IMR-90 (cell line): ENCODE results near the gene SLC13A5. TPM values are rescaled to one million over a fixed set of nuclear protein-coding genes. Genes with fewer than 3 reads are reported as not detected.

Experiments used
- ATAC-seq: fragments of 200-7000 bp; cut with Tn5 transposase; 2 replicates; pipeline ENCODE4 v1.9.1; 2020; ENCODE audit warnings: low read depth, mild to moderate bottlenecking, moderate library complexity
- BruUV-seq: library from RNA; stranded (reverse); fragments of 400-500 nt; replicated peaks from 2 replicates; lab custom pipeline; 2021; lab: Mats Ljungman, UMichigan
- CTCF ChIA-PET: fragments of 300-600 bp; formaldehyde crosslinking; extraction: SDS; loops from one replicate; lab custom pipeline; 2021; ENCODE audit warnings: antibody characterized with exemption; lab: Yijun Ruan, JAX
- POLR2A ChIA-PET: fragments of 300-600 bp; sonication (Branson Sonifier 250); formaldehyde crosslinking; loops from one replicate; lab custom pipeline; 2022; ENCODE audit warnings: antibody characterized with exemption; ENCODE audit not compliant: unreplicated experiment; lab: Charles Lee
- DNase-seq: peaks from one replicate; pipeline ENCODE4 v3.0.0; 2013
- H2AFZ ChIP-seq: replicated peaks from 2 replicates; pipeline ENCODE3; 2013; ENCODE audit warnings: low read length, mild to moderate bottlenecking; ENCODE audit not compliant: poor library complexity
- H2AK5ac ChIP-seq: 2 replicates; pipeline ENCODE4 v1.6.1; 2013; ENCODE audit warnings: low read depth, low read length, inconsistent platforms
- H2AK9ac ChIP-seq: replicated peaks from 2 replicates; pipeline ENCODE3; 2013; ENCODE audit warnings: mild to moderate bottlenecking, low read depth, low read length, moderate library complexity; ENCODE audit not compliant: poor library complexity
- H2BK120ac ChIP-seq: 2 replicates; pipeline ENCODE4 v1.6.1; 2013; ENCODE audit warnings: low read depth, low read length, inconsistent platforms
- H2BK15ac ChIP-seq: 3 replicates; pipeline ENCODE4 v1.6.1; 2013; ENCODE audit warnings: low read depth, low read length, inconsistent platforms
- H2BK20ac ChIP-seq: 2 replicates; pipeline ENCODE4 v1.6.1; 2013; ENCODE audit warnings: low read depth, mild to moderate bottlenecking, inconsistent platforms, low read length, moderate library complexity
- H2BK5ac ChIP-seq: 2 replicates; pipeline ENCODE4 v1.6.1; 2013; ENCODE audit warnings: mild to moderate bottlenecking, low read depth, low read length, inconsistent platforms; ENCODE audit not compliant: poor library complexity, severe bottlenecking
- H3K14ac ChIP-seq: replicated peaks from 2 replicates; pipeline ENCODE4 v1.6.1; 2013; ENCODE audit warnings: low read depth, low read length, inconsistent platforms
- H3K18ac ChIP-seq: 2 replicates; pipeline ENCODE4 v1.6.1; 2013; ENCODE audit warnings: low read depth, low read length, control low read depth
- H3K23ac ChIP-seq: 2 replicates; pipeline ENCODE4 v1.6.1; 2013; ENCODE audit warnings: low read depth, low read length, inconsistent platforms
- H3K27ac ChIP-seq: 2 replicates; pipeline ENCODE4 v1.5.1; 2013; ENCODE audit warnings: mild to moderate bottlenecking, control low read depth, low read length; ENCODE audit not compliant: insufficient read depth
- H3K27me3 ChIP-seq: 2 replicates; pipeline ENCODE4 v1.6.1; 2013; ENCODE audit warnings: low read length; ENCODE audit not compliant: control insufficient read depth, insufficient read depth
- H3K36me3 ChIP-seq: 2 replicates; pipeline ENCODE4 v1.6.1; 2013; ENCODE audit warnings: low read length, mixed read lengths; ENCODE audit not compliant: control insufficient read depth, insufficient read depth
- H3K4ac ChIP-seq: 2 replicates; pipeline ENCODE4 v1.6.1; 2013; ENCODE audit warnings: low read depth, low read length, inconsistent platforms
- H3K4me1 ChIP-seq: 2 replicates; pipeline ENCODE4 v1.6.1; 2013; ENCODE audit warnings: low read length, mixed read lengths; ENCODE audit not compliant: control insufficient read depth, insufficient read depth
- H3K4me2 ChIP-seq: 2 replicates; pipeline ENCODE4 v1.6.1; 2013; ENCODE audit warnings: low read depth, mild to moderate bottlenecking, control low read depth, low read length, moderate library complexity
- H3K4me3 ChIP-seq: 2 replicates; pipeline ENCODE4 v1.5.1; 2013; ENCODE audit warnings: low read depth, mild to moderate bottlenecking, control low read depth, low read length, moderate library complexity; ENCODE audit not compliant: insufficient read depth
- H3K56ac ChIP-seq: 2 replicates; pipeline ENCODE4 v1.6.1; 2013; ENCODE audit warnings: low read length, inconsistent platforms; ENCODE audit not compliant: insufficient read depth; ENCODE audit errors: extremely low read depth
- H3K79me1 ChIP-seq, 2 experiments: 2 replicates each; pipeline ENCODE4 v1.6.1; 2013; ENCODE audit warnings: low read length in 2 of 2, inconsistent platforms in 1 of 2, low read depth in 1 of 2
- H3K9ac ChIP-seq: 2 replicates; pipeline ENCODE4 v1.6.1; 2013; ENCODE audit warnings: low read depth, low read length, control low read depth
- H3K9me1 ChIP-seq: 2 replicates; pipeline ENCODE4 v1.6.1; 2013; ENCODE audit warnings: low read length, inconsistent platforms; ENCODE audit not compliant: insufficient read depth
- H3K9me3 ChIP-seq: 2 replicates; pipeline ENCODE4 v1.6.1; 2013; ENCODE audit warnings: low read length; ENCODE audit not compliant: control insufficient read depth, insufficient read depth
- H4K20me1 ChIP-seq: 2 replicates; pipeline ENCODE4 v1.6.1; 2013; ENCODE audit warnings: low read length, inconsistent platforms; ENCODE audit not compliant: insufficient read depth
- H4K5ac ChIP-seq: 2 replicates; pipeline ENCODE4 v1.6.1; 2013; ENCODE audit warnings: mild to moderate bottlenecking, low read depth, low read length, control low read depth
- H4K8ac ChIP-seq, 2 experiments: 2 replicates each; pipeline ENCODE4 v1.6.1; 2013; ENCODE audit warnings: low read depth in 2 of 2, low read length in 2 of 2, control low read depth in 1 of 2, inconsistent platforms in 1 of 2
- H4K91ac ChIP-seq: 2 replicates; pipeline ENCODE4 v1.6.1; 2013; ENCODE audit warnings: low read depth, low read length, inconsistent platforms; ENCODE audit not compliant: insufficient read depth
- BHLHE40 ChIP-seq: fragments of 150-350 bp; IDR thresholded peaks from 2 replicates; pipeline ENCODE4 v1.6.1; 2016; ENCODE audit warnings: mild to moderate bottlenecking, low read depth, low read length
- CEBPB ChIP-seq: IDR thresholded peaks from 2 replicates; pipeline ENCODE4 v1.6.1; 2012; ENCODE audit warnings: low read depth, low read length, improper control_type of control experiment
- MAFK ChIP-seq: IDR thresholded peaks from 2 replicates; pipeline ENCODE4 v1.6.1; 2012; ENCODE audit warnings: low read depth, low read length, improper control_type of control experiment
- MAZ ChIP-seq: IDR thresholded peaks from 2 replicates; pipeline ENCODE4 v1.6.1; 2012; ENCODE audit warnings: low read depth, mild to moderate bottlenecking, low read length, improper control_type of control experiment, moderate library complexity, borderline replicate concordance
- MXI1 ChIP-seq: IDR thresholded peaks from 2 replicates; pipeline ENCODE4 v1.6.1; 2012; ENCODE audit warnings: low read depth, mild to moderate bottlenecking, low read length, moderate library complexity, borderline replicate concordance
- NFE2L2 ChIP-seq: fragments of 150-350 bp; IDR thresholded peaks from 2 replicates; pipeline ENCODE4 v1.6.1; 2016; ENCODE audit warnings: low read depth, mild to moderate bottlenecking, low read length
- POLR2A ChIP-seq: IDR thresholded peaks from 2 replicates; pipeline ENCODE4 v1.6.1; 2012; ENCODE audit warnings: mild to moderate bottlenecking, low read depth, low read length
- RAD21 ChIP-seq: IDR thresholded peaks from 2 replicates; pipeline ENCODE4 v1.6.1; 2012; ENCODE audit warnings: low read length, improper control_type of control experiment
- RFX5 ChIP-seq: IDR thresholded peaks from 2 replicates; pipeline ENCODE4 v1.8.0; 2012; ENCODE audit warnings: low read depth, mild to moderate bottlenecking, low read length, moderate library complexity
- SMC3 ChIP-seq: fragments of 150-350 bp; IDR thresholded peaks from 2 replicates; pipeline ENCODE4 v1.6.1; 2016; ENCODE audit warnings: low read depth, mild to moderate bottlenecking, antibody characterized with exemption, low read length, moderate library complexity
- WGBS, 2 experiments: methylation state at CpG; one replicate each; pipeline versions ENCODE4 v1.1.5 to v1.1.7; 2013; ENCODE audit warnings: missing lambda C conversion rate in 2 of 2; ENCODE audit not compliant: insufficient read length in 1 of 2; ENCODE audit errors: extremely low coverage in 2 of 2; 5-methylcytosine and 5-hydroxymethylcytosine counted together
- dilution Hi-C: fragments of 300-500 bp; cut with HindIII; formaldehyde crosslinking; loops from one replicate; pipeline ENCODE4 v1.14.3; 2018; ENCODE audit warnings: low sequenced_read_pairs; ENCODE audit not compliant: unreplicated experiment
- in situ Hi-C: fragments of 300-500 bp; cut with MboI; formaldehyde crosslinking; loops from 3 replicates; pipeline ENCODE4 v1.14.3; 2019; ENCODE audit warnings: low sequenced_read_pairs, inconsistent platforms, mixed read lengths
- intact Hi-C: fragments of 100-400 bp; cut with micrococcal nuclease; formaldehyde crosslinking; loops from 2 replicates; pipeline ENCODE4 v1.10.0; 2022
- polyA plus RNA-seq, 3 experiments: library from polyadenylated mRNA; depleted of rRNA; stranded (reverse); fragments of >200 nt; gene quantifications; 2 replicates each; pipeline ENCODE4 v1.2.3, GENCODE V29; 2012; ENCODE audit warnings: low replicate concordance in 1 of 3
- total RNA-seq: library from RNA; depleted of rRNA; stranded (reverse); fragments of >200 nt; gene quantifications from 2 replicates; pipeline ENCODE4 v1.2.3, GENCODE V29; 2012
- TF ChIP-seq, protein P1 (sequence below): fragments of 150-350 bp; IDR thresholded peaks from 2 replicates; pipeline ENCODE4 v1.6.1; 2017; ENCODE audit warnings: mild to moderate bottlenecking, antibody characterized with exemption, low read length, low read depth
- TF ChIP-seq, protein P2 (sequence below): fragments of 150-350 bp; IDR thresholded peaks from 2 replicates; pipeline ENCODE4 v1.6.1; 2016; ENCODE audit warnings: low read depth, mild to moderate bottlenecking, low read length, moderate library complexity, borderline replicate concordance

Gene SLC13A5
- total and polyA plus RNA-seq, 2 of the 4 experiments (the other 2 are of a cell fraction), result not detected

GRCh38 chr17:6706996-6707395 lies 6.2 kb downstream of the SLC13A5 start:
- Histone ChIP-seq H3K9me3 (no peaks in the 10 kb centered on the region), H3K18ac (no peak overlapping the region), H4K20me1 (no peaks in the 10 kb centered on the region), H2AK9ac (no peak overlapping the region), H3K9me1 (no peaks in the 10 kb centered on the region), H4K5ac (no peak overlapping the region), H2BK5ac (no peak overlapping the region), H3K27ac (no peak overlapping the region), H3K4ac (no peak overlapping the region), H3K23ac (no peak overlapping the region), H3K14ac (no peak overlapping the region), H3K4me3 (no peak overlapping the region), H2BK15ac (no peak overlapping the region), H2BK20ac (no peak overlapping the region), H3K56ac (no peak overlapping the region), H2BK120ac (no peak overlapping the region), H4K8ac (no peak overlapping the region), H3K4me2 (no peak overlapping the region), H3K36me3 (no peaks in the 10 kb centered on the region), H3K4me1 (no peaks in the 10 kb centered on the region), H4K91ac (no peak overlapping the region), H3K79me1 (no peaks in the 10 kb centered on the region), H3K9ac (no peak overlapping the region), H2AK5ac (no peak overlapping the region), H2AFZ (no peak overlapping the region), H3K27me3 (peaks cover 25% of the 10 kb centered on the region)
- DNase-seq (no peak), ATAC-seq (no peak)
- intact Hi-C loops (no loop called here), in situ Hi-C loops (no loop called here), dilution Hi-C loops (no loop called here)
- WGBS, 2 experiments, result 77% methylated on average over 3 of the region's 8 CpGs; no CpG with 5 or more reads in 1 of the 2 experiments
- no TSS peak for BruUV-seq
- TF ChIP-seq, protein P1, sequence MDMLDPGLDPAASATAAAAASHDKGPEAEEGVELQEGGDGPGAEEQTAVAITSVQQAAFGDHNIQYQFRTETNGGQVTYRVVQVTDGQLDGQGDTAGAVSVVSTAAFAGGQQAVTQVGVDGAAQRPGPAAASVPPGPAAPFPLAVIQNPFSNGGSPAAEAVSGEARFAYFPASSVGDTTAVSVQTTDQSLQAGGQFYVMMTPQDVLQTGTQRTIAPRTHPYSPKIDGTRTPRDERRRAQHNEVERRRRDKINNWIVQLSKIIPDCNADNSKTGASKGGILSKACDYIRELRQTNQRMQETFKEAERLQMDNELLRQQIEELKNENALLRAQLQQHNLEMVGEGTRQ, result no peak
- TF ChIP-seq RAD21, result no peak
- no peak for TF ChIP-seq MAZ
- TF ChIP-seq SMC3, result no peak
- no peak for TF ChIP-seq NFE2L2
- no peak for TF ChIP-seq POLR2A
- TF ChIP-seq MXI1, result no peak
- TF ChIP-seq, protein P2, sequence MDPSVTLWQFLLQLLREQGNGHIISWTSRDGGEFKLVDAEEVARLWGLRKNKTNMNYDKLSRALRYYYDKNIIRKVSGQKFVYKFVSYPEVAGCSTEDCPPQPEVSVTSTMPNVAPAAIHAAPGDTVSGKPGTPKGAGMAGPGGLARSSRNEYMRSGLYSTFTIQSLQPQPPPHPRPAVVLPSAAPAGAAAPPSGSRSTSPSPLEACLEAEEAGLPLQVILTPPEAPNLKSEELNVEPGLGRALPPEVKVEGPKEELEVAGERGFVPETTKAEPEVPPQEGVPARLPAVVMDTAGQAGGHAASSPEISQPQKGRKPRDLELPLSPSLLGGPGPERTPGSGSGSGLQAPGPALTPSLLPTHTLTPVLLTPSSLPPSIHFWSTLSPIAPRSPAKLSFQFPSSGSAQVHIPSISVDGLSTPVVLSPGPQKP, result no peak
- no peak for TF ChIP-seq MAFK
- TF ChIP-seq CEBPB, result no peak
- TF ChIP-seq RFX5, result no peak
- TF ChIP-seq BHLHE40, result no peak
- ChIA-PET CTCF (no interaction called here), POLR2A (no interaction called here)
